SK-N-MC (cell line): ENCODE results near the gene ATAD2B.
"Not testable (repeated sequence)": the region's sequence is repeated elsewhere in the genome, so short reads cannot be mapped to it uniquely, and the experiment has no call there.

Experiments
- DNase-seq: peaks from one replicate; pipeline ENCODE4 v3.0.0-alpha.2; 2011; ENCODE audit warnings: low read depth, low spot score
- H3K27ac ChIP-seq: fragments of 200-600 bp; sonication (generic); 2 replicates; pipeline ENCODE4 v1.5.1; 2016; ENCODE audit warnings: mixed run types
- H3K36me3 ChIP-seq: fragments of 200-600 bp; sonication (generic); 2 replicates; pipeline ENCODE4 v1.6.1; 2017; ENCODE audit warnings: antibody characterized with exemption, low read length, mixed read lengths; ENCODE audit not compliant: insufficient read depth
- H3K4me3 ChIP-seq: fragments of 200-600 bp; sonication (generic); 2 replicates; pipeline ENCODE4 v1.5.1; 2016
- H3K9ac ChIP-seq: fragments of 200-600 bp; sonication (generic); 2 replicates; pipeline ENCODE4 v1.8.0; 2017; ENCODE audit warnings: mixed run types, mixed read lengths; ENCODE audit not compliant: insufficient read length
- H3K9me3 ChIP-seq: fragments of 200-600 bp; sonication (generic); 2 replicates; pipeline ENCODE4 v1.6.1; 2017; ENCODE audit warnings: low read depth, mild to moderate bottlenecking, antibody characterized with exemption, low read length, moderate library complexity, mixed read lengths
- EZH2 ChIP-seq: fragments of 200-600 bp; sonication (generic); IDR thresholded peaks from one replicate; pipeline ENCODE4 v1.6.1; 2017; ENCODE audit warnings: antibody characterized with exemption
- FOXP2 ChIP-seq: optimal IDR thresholded peaks from 2 replicates; pipeline ENCODE3; 2011; ENCODE audit warnings: mild to moderate bottlenecking, moderate library complexity; ENCODE audit not compliant: insufficient read depth; ENCODE audit errors: extremely low read length, control extremely low read depth
- POLR2AphosphoS5 ChIP-seq: IDR thresholded peaks from 2 replicates; pipeline ENCODE4 v1.6.1; 2012; ENCODE audit warnings: mild to moderate bottlenecking, low read depth, low read length, borderline replicate concordance

ATAD2B gene

DNA sequence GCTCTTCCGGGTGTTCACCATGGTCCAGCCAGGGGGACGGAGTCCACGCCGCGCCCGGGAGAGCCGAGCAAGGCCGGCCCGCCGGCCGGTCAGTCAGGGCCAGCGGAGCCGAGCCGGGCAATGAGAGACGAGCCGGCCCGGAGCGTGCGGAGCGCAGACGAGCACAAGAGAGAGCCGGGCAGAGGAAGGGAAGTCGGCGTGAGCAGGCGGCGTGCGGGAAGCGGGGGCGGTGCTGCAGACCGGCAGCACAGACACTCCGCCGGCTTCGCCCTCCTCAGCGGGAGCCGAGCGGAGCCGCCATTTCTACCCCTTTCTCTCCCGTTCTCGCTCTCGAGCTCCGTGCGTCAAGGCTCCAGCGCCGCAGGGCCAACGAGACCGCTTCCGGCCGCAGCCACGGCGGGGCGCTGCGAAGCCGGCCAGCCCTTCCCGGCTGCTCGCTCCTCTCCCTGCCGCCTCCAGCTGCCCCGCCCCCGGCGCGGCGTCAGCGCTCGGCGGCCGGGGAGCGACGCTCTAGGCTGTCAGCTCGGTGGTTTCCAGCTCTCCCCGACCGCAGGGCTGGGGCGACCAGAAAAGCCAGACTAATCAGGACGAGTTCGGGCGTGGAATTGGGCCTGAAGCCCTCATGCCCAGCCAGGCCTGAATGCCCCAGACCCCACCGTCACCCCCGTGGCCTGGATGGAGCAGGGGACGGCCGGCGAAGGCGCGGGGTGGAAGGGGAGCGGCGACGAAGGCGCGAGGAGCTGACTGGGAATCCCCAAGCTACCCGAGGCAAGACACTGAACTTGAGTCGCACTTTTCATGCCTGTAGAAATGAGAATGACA, at the start of gene ATAD2B:
Gene ATAD2B (minus strand): TSS at position 374 of the 822 bp plus-strand sequence. CDS start 353 bp downstream, at position 21.
- peak within 1 kb of the TSS; percentile 89 for H3K27ac ChIP-seq

GRCh38 chr2:23967846-23968245, 40.9 kb upstream of the ATAD2B start:
- no peaks in the 10 kb centered on the region for H3K9me3 ChIP-seq
- peaks cover 4% of the 10 kb centered on the region; the same call in 1 of the 2 replicates for H3K36me3 ChIP-seq
- no peak overlapping the region for H3K27ac ChIP-seq
- TF ChIP-seq FOXP2 (no peak), POLR2AphosphoS5 (no peak), EZH2 (no peak)
- DNase-seq = no peak
- H3K9ac ChIP-seq = no peak overlapping the region
- H3K4me3 ChIP-seq = no peak overlapping the region

More for the DNA sequence above, at the start of gene ATAD2B:
- Histone ChIP-seq H3K9ac (peak within 1 kb of the TSS; percentile 98), H3K9me3 (no peaks in the 10 kb centered on the region), H3K4me3 (peak within 1 kb of the TSS; percentile 89), H3K36me3 (no peaks in the 10 kb centered on the region)
- peak; percentile 57 for DNase-seq
- TF ChIP-seq POLR2AphosphoS5 (peak; percentile 93; the same call in 1 of the 2 replicates), FOXP2 (peak; percentile 88), EZH2 (no peak)

- no peak overlapping the region for H3K4me3 ChIP-seq
- H3K9me3 ChIP-seq = no peaks in the 10 kb centered on the region
- no peak overlapping the region for H3K27ac ChIP-seq
- no peak for DNase-seq
- no peaks in the 10 kb centered on the region for H3K36me3 ChIP-seq
- TF ChIP-seq EZH2 (no peak), POLR2AphosphoS5 (no peak), FOXP2 (no peak)
- no peak overlapping the region for H3K9ac ChIP-seq
Observed at GRCh38 chr2:23954325-23955014, 27.5 kb upstream of the ATAD2B start.

- H3K36me3 ChIP-seq = no peaks in the 10 kb centered on the region
- no peak overlapping the region for H3K4me3 ChIP-seq
- DNase-seq = no peak
- no peaks in the 10 kb centered on the region for H3K9me3 ChIP-seq
- TF ChIP-seq POLR2AphosphoS5 (no peak), EZH2 (no peak), FOXP2 (no peak)
- H3K9ac ChIP-seq = no peak overlapping the region
- no peak overlapping the region for H3K27ac ChIP-seq
Observed at GRCh38 chr2:23953625-23954024, 26.7 kb upstream of the ATAD2B start.

- not testable (repeated sequence) for H3K9ac ChIP-seq, H3K4me3 ChIP-seq, H3K9me3 ChIP-seq
Observed at GRCh38 chr2:23952558-23952957, 25.6 kb upstream of the ATAD2B start.

GRCh38 chr2:23947350-23947749, 20.4 kb upstream of the ATAD2B start:
- Histone ChIP-seq H3K27ac (no peak overlapping the region), H3K36me3 (no peaks in the 10 kb centered on the region)
- no peak for TF ChIP-seq EZH2
- no peak for TF ChIP-seq POLR2AphosphoS5
- TF ChIP-seq FOXP2 = no peak

More at GRCh38 chr2:23952558-23952957, 25.6 kb upstream of the ATAD2B start:
- DNase-seq, H3K27ac ChIP-seq, H3K36me3 ChIP-seq: not testable (repeated sequence)

DNA sequence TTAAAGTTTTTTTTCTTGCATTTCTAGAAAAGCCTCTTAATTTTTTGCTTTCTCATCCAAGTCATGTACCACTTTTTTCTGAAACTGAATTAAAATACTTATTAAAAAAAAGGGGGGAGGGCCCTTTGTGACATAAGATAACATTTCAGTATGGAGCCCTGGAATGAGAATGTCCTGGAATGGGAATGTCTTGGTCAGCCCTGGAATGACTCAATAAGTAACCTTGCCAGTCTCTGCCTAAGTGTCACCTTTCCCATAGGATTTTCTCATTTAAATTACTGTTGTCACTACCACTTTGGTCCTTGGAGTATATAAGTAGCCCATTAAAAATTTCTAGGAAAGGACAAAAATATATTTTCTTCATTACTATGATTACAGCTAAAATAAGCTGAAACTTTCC, 18.1 kb upstream of the ATAD2B start:
- H3K36me3 ChIP-seq = no peaks in the 10 kb centered on the region
- no peak overlapping the region for H3K9ac ChIP-seq
- H3K4me3 ChIP-seq = no peak overlapping the region
- TF ChIP-seq POLR2AphosphoS5 (no peak), EZH2 (no peak), FOXP2 (no peak)
- DNase-seq = no peak
- no peak overlapping the region for H3K27ac ChIP-seq
- no peaks in the 10 kb centered on the region for H3K9me3 ChIP-seq

More at GRCh38 chr2:23947350-23947749, 20.4 kb upstream of the ATAD2B start:
- H3K4me3 ChIP-seq = no peak overlapping the region
- H3K9me3 ChIP-seq = no peaks in the 10 kb centered on the region
- no peak for DNase-seq
- H3K9ac ChIP-seq = no peak overlapping the region

DNA sequence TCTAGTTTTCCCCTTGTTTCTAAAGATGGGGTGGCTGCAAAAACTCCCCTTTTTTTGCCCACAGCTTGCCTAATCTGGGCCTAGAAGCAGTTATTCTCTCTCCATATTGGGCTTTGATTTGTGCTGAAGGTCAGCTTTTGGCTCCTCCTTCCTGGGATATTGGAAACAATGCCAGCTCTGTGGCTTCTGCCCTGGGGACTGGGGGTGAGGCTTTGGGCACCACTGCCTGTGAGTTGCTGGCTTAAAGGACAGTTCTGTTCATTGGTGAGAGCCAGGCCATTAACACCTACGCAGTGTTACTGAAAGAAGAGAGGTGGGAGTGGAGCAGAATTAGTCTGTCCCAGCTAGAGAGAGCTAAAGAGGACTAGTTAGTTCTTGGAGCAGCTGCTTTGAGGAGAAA, 17.6 kb upstream of the ATAD2B start:
- Histone ChIP-seq H3K9ac (no peak overlapping the region), H3K36me3 (no peaks in the 10 kb centered on the region), H3K27ac (no peak overlapping the region), H3K4me3 (no peak overlapping the region), H3K9me3 (no peaks in the 10 kb centered on the region)
- DNase-seq = no peak
- TF ChIP-seq POLR2AphosphoS5 (no peak), EZH2 (no peak), FOXP2 (no peak)
